ENCODE data around the gene ASIP.

Gene ASIP

GRCh38 chr20:34311118-34312023 is 70.1 kb downstream of the ASIP start:
- no peaks in the 10 kb centered on the region for H4K20me1 ChIP-seq (ENCODE audit: insufficient read depth, low read length)
- H3F3A ChIP-seq (ENCODE audit: insufficient read depth, low read length): no peaks in the 10 kb centered on the region
- no peaks in the 10 kb centered on the region for H3K79me2 ChIP-seq (ENCODE audit: low read length)
- DNase-seq: no peak
- H3K9ac ChIP-seq (ENCODE audit: low read length): peak overlapping the region; percentile 8; the same call in 1 of the 2 replicates
- peak overlapping the region; percentile 60 for H3K4me2 ChIP-seq (ENCODE audit: low read depth, low read length)
- no peaks in the 10 kb centered on the region; the same call in 1 of the 2 replicates for H3K27me3 ChIP-seq (replicated peaks; ENCODE audit: insufficient read depth, low read length)
- H3K27ac ChIP-seq (ENCODE audit: low read length): no peak overlapping the region
- peaks cover 7% of the 10 kb centered on the region for H3K4me1 ChIP-seq (ENCODE audit: low read length)
- no peaks in the 10 kb centered on the region for H3K9me2 ChIP-seq (replicated peaks; ENCODE audit: insufficient read depth, low read length)
- H2AFZ ChIP-seq (ENCODE audit: low read length): peak overlapping the region; percentile 35
- no peaks in the 10 kb centered on the region for H3K36me3 ChIP-seq (replicated peaks; ENCODE audit: insufficient read depth, low read length)
- TF ChIP-seq EZH2 (optimal IDR thresholded peaks at IDR 0.05; ENCODE audit: low read depth, low read length) (no peak), EZH2phosphoT487 (IDR thresholded peaks at IDR 0.05; ENCODE audit: low read length) (no peak), CTCF (IDR thresholded peaks at IDR 0.05; ENCODE audit: low read length) (no peak)
- H3K9me3 ChIP-seq (replicated peaks; ENCODE audit: insufficient read depth, low read length): no peaks in the 10 kb centered on the region
- H3K4me3 ChIP-seq (ENCODE audit: low read length): peak overlapping the region; percentile 12; the same call in 1 of the 2 replicates

- no peak for DNase-seq
- H2AFZ ChIP-seq (ENCODE audit: low read length): peak overlapping the region; percentile 35; the same call in 1 of the 2 replicates
- no peaks in the 10 kb centered on the region for H3K9me3 ChIP-seq (replicated peaks; ENCODE audit: insufficient read depth, low read length)
- H3K79me2 ChIP-seq (ENCODE audit: low read length): no peaks in the 10 kb centered on the region
- TF ChIP-seq EZH2 (optimal IDR thresholded peaks at IDR 0.05; ENCODE audit: low read depth, low read length) (no peak), CTCF (IDR thresholded peaks at IDR 0.05; ENCODE audit: low read length) (no peak), EZH2phosphoT487 (IDR thresholded peaks at IDR 0.05; ENCODE audit: low read length) (no peak)
- peak overlapping the region; percentile 60 for H3K4me2 ChIP-seq (ENCODE audit: low read depth, low read length)
- peak overlapping the region; percentile 12 for H3K4me3 ChIP-seq (ENCODE audit: low read length)
- no peaks in the 10 kb centered on the region; the same call in 1 of the 2 replicates for H3K27me3 ChIP-seq (replicated peaks; ENCODE audit: insufficient read depth, low read length)
- H3K36me3 ChIP-seq (replicated peaks; ENCODE audit: insufficient read depth, low read length): no peaks in the 10 kb centered on the region
- H3K9ac ChIP-seq (ENCODE audit: low read length): peak overlapping the region; percentile 8; the same call in 1 of the 2 replicates
- peaks cover 7% of the 10 kb centered on the region for H3K4me1 ChIP-seq (ENCODE audit: low read length)
- no peaks in the 10 kb centered on the region for H3K9me2 ChIP-seq (replicated peaks; ENCODE audit: insufficient read depth, low read length)
- no peaks in the 10 kb centered on the region for H3F3A ChIP-seq (ENCODE audit: insufficient read depth, low read length)
- no peak overlapping the region for H3K27ac ChIP-seq (ENCODE audit: low read length)
- no peaks in the 10 kb centered on the region for H4K20me1 ChIP-seq (ENCODE audit: insufficient read depth, low read length)
Observed at GRCh38 chr20:34312024-34312460, 70.8 kb downstream of the ASIP start.

GRCh38 chr20:34312544-34313217 is 71.5 kb downstream of the ASIP start:
- Histone ChIP-seq H3K4me3 (ENCODE audit: low read length) (peak overlapping the region; percentile 12; the same call in 1 of the 2 replicates), H3K27me3 (replicated peaks; ENCODE audit: insufficient read depth, low read length) (no peaks in the 10 kb centered on the region; the same call in 1 of the 2 replicates), H3K27ac (ENCODE audit: low read length) (no peak overlapping the region), H3K9me3 (replicated peaks; ENCODE audit: insufficient read depth, low read length) (no peaks in the 10 kb centered on the region), H3K9me2 (replicated peaks; ENCODE audit: insufficient read depth, low read length) (no peaks in the 10 kb centered on the region), H4K20me1 (ENCODE audit: insufficient read depth, low read length) (no peaks in the 10 kb centered on the region), H3K4me2 (ENCODE audit: low read depth, low read length) (peak overlapping the region; percentile 60), H3F3A (ENCODE audit: insufficient read depth, low read length) (no peaks in the 10 kb centered on the region), H2AFZ (ENCODE audit: low read length) (peak overlapping the region; percentile 35), H3K79me2 (ENCODE audit: low read length) (no peaks in the 10 kb centered on the region), H3K36me3 (replicated peaks; ENCODE audit: insufficient read depth, low read length) (no peaks in the 10 kb centered on the region), H3K4me1 (ENCODE audit: low read length) (peaks cover 7% of the 10 kb centered on the region), H3K9ac (ENCODE audit: low read length) (peak overlapping the region; percentile 8; the same call in 1 of the 2 replicates)
- TF ChIP-seq EZH2phosphoT487 (IDR thresholded peaks at IDR 0.05; ENCODE audit: low read length) (no peak), CTCF (IDR thresholded peaks at IDR 0.05; ENCODE audit: low read length) (peak; percentile 100)
- peak; percentile 91 for DNase-seq
